Liver (tissue), 9 donors: ENCODE measurements around the gene B3GALT5. TPM values are rescaled to one million over a fixed set of nuclear protein-coding genes. Genes with fewer than 3 reads are reported as not detected.

Experiments
- DNase-seq: peaks from one replicate; pipeline ENCODE4 v3.0.0-alpha.2; 2017; ENCODE audit warnings: low spot score
- H3K27ac ChIP-seq, 2 donors: one replicate each; pipeline ENCODE4 v1.7.0; 2013; ENCODE audit warnings: inconsistent platforms in 2 of 2, low read length in 2 of 2, control low read depth in 1 of 2, low read depth in 1 of 2, mild to moderate bottlenecking in 1 of 2
- H3K27me3 ChIP-seq, 4 donors: one replicate each; pipeline versions ENCODE4 v1.6.1 to v1.7.0; 2013; ENCODE audit warnings: low read length in 3 of 4, inconsistent platforms in 1 of 4, mild to moderate bottlenecking in 1 of 4, moderate library complexity in 1 of 4; ENCODE audit not compliant: control insufficient read depth in 4 of 4, insufficient read depth in 4 of 4
- H3K36me3 ChIP-seq, 4 donors: one replicate each; pipeline versions ENCODE4 v1.6.1 to v1.7.0; 2013; ENCODE audit warnings: low read length in 3 of 4, mild to moderate bottlenecking in 3 of 4, low read depth in 1 of 4, moderate library complexity in 1 of 4; ENCODE audit not compliant: control insufficient read depth in 4 of 4, insufficient read depth in 3 of 4
- H3K4me1 ChIP-seq, 4 donors: one replicate each; pipeline versions ENCODE4 v1.6.1 to v1.7.0; 2013; ENCODE audit warnings: low read length in 3 of 4, mild to moderate bottlenecking in 3 of 4, moderate library complexity in 1 of 4; ENCODE audit not compliant: control insufficient read depth in 4 of 4, insufficient read depth in 4 of 4
- H3K4me3 ChIP-seq, 3 donors: one replicate each; pipeline versions ENCODE4 v1.6.1 to v1.7.0; 2013; ENCODE audit warnings: low read length in 3 of 3, control low read depth in 1 of 3, low read depth in 1 of 3, mild to moderate bottlenecking in 1 of 3
- H3K9ac ChIP-seq, 2 donors: one replicate each; pipeline ENCODE4 v1.7.0; 2013; ENCODE audit warnings: low read length in 2 of 2, mild to moderate bottlenecking in 2 of 2, moderate library complexity in 2 of 2, control low read depth in 1 of 2, low read depth in 1 of 2
- H3K9me3 ChIP-seq, 4 donors: one replicate each; pipeline versions ENCODE4 v1.6.1 to v1.7.0; 2013; ENCODE audit warnings: low read length in 3 of 4; ENCODE audit not compliant: control insufficient read depth in 4 of 4
- ATF3 ChIP-seq: IDR thresholded peaks from 2 replicates; pipeline ENCODE4 v1.6.1; 2016; ENCODE audit warnings: antibody characterized with exemption
- EGR1 ChIP-seq, 2 donors: IDR thresholded peaks; 2 replicates each; pipeline ENCODE4 v1.6.1; 2016 to 2018; ENCODE audit warnings: antibody characterized with exemption in 2 of 2, low read depth in 2 of 2
- FOXA2 ChIP-seq: IDR thresholded peaks from 2 replicates; pipeline ENCODE4 v1.6.1; 2016; ENCODE audit warnings: antibody characterized with exemption
- GABPA ChIP-seq, 2 donors: IDR thresholded peaks in 1 of 2; conservative IDR thresholded peaks in 1 of 2; 2 replicates each; pipeline ENCODE4 v1.6.1; 2016; ENCODE audit warnings: antibody characterized with exemption in 2 of 2, mild to moderate bottlenecking in 1 of 2, moderate library complexity in 1 of 2
- HNF4A ChIP-seq, 2 donors: conservative IDR thresholded peaks; 2 replicates each; pipeline ENCODE4 v1.6.1; 2016; ENCODE audit warnings: antibody characterized with exemption in 2 of 2, mild to moderate bottlenecking in 2 of 2
- HNF4G ChIP-seq: IDR thresholded peaks from 2 replicates; pipeline ENCODE4 v1.6.1; 2016; ENCODE audit warnings: antibody characterized with exemption
- JUND ChIP-seq, 2 donors: IDR thresholded peaks; 2 replicates each; pipeline ENCODE4 v1.6.1; 2016; ENCODE audit warnings: antibody characterized with exemption in 2 of 2
- MAX ChIP-seq: IDR thresholded peaks from 2 replicates; pipeline ENCODE4 v1.6.1; 2016; ENCODE audit warnings: antibody characterized with exemption
- RAD21 ChIP-seq, 2 donors: IDR thresholded peaks; 2 replicates each; pipeline ENCODE4 v1.6.1; 2016; ENCODE audit warnings: antibody characterized with exemption in 2 of 2, mild to moderate bottlenecking in 2 of 2
- REST ChIP-seq: IDR thresholded peaks from 2 replicates; pipeline ENCODE4 v1.6.1; 2016; ENCODE audit warnings: antibody characterized with exemption, mild to moderate bottlenecking
- SP1 ChIP-seq: IDR thresholded peaks from 2 replicates; pipeline ENCODE4 v1.6.1; 2018; ENCODE audit warnings: antibody characterized with exemption, mild to moderate bottlenecking
- TAF1 ChIP-seq: conservative IDR thresholded peaks from 2 replicates; pipeline ENCODE4 v1.6.1; 2016; ENCODE audit warnings: antibody characterized with exemption, mild to moderate bottlenecking
- YY1 ChIP-seq: IDR thresholded peaks from 2 replicates; pipeline ENCODE4 v1.6.1; 2016; ENCODE audit warnings: antibody characterized with exemption, mild to moderate bottlenecking
- ZBTB33 ChIP-seq: IDR thresholded peaks from 2 replicates; pipeline ENCODE4 v1.6.1; 2016; ENCODE audit warnings: antibody characterized with exemption
- whole genome bisulfite sequencing: extraction: QIAGEN DNeasy Blood & Tissue Kit; methylation state at CpG from one replicate; pipeline ENCODE4 v1.1.7; 2013; 5-methylcytosine and 5-hydroxymethylcytosine counted together
- polyA plus RNA-seq, 2 donors: library from polyadenylated mRNA; stranded (reverse) in 1 of 2; unstranded in 1 of 2; fragments of 200-250 nt in 1 of 2; fragments of >200 nt in 1 of 2; fragmentation: Nextera tagmentation in 1 of 2; extraction: Ambion mirVana in 1 of 2; gene quantifications; one replicate each; pipeline versions ENCODE4 v1.2.1 to v1.2.3, GENCODE V29; 2013 to 2015
- total RNA-seq, 2 donors: library from RNA; depleted of rRNA; stranded (reverse); fragments of >200 nt; gene quantifications; one replicate each; pipeline ENCODE4 v1.2.3, GENCODE V29; 2014
- donor health status: healthy.
- donor health status: healthy.
- donor health status: healthy.
- donor health status: healthy.
- donor health status: healthy.

The B3GALT5 gene
- total and polyA plus RNA-seq, 4 donors, result 0.05 to 0.33 (median 0.10) TPM

GRCh38 chr21:39634507-39634906 is 21.8 kb downstream of the B3GALT5 start:
- Histone ChIP-seq H3K9ac (no peak overlapping the region), H3K9me3 (no peaks in the 10 kb centered on the region), H3K27me3 (peaks cover 0 to 9% (median 5%) of the 10 kb centered on the region in 4 donors), H3K36me3 (no peaks in the 10 kb centered on the region), H3K4me1 (peaks cover 0 to 1% (median 0%) of the 10 kb centered on the region in 4 donors), H3K27ac (no peak overlapping the region), H3K4me3 (no peak overlapping the region)
- TF ChIP-seq MAX (no peak), EGR1 (IDR thresholded peaks at IDR 0.05; ENCODE audit: low read depth in 2 of 2) (no peak), ZBTB33 (no peak), YY1 (no peak)
- 83% methylated on average over 10 of the region's 10 CpGs for WGBS
- DNase-seq, result no peak

- no peaks in the 10 kb centered on the region for H3K9me3 ChIP-seq
- no peaks in the 10 kb centered on the region for H3K36me3 ChIP-seq
- 35% methylated on average over 8 of the region's 8 CpGs for WGBS
- no peak for DNase-seq
- no peak overlapping the region for H3K4me3 ChIP-seq
- H3K27me3 ChIP-seq, result peaks cover 0 to 7% (median 1%) of the 10 kb centered on the region in 4 donors
- no peak overlapping the region for H3K27ac ChIP-seq
- H3K4me1 ChIP-seq, result no peaks in the 10 kb centered on the region
- TF ChIP-seq YY1, result no peak
- TF ChIP-seq EGR1 (IDR thresholded peaks at IDR 0.05; ENCODE audit: low read depth in 2 of 2), result no peak
- no peak for TF ChIP-seq SP1
- no peak for TF ChIP-seq GABPA (IDR thresholded peaks at IDR 0.05 in 1 of 2, conservative IDR thresholded peaks at IDR 0.05 in 1 of 2)
- no peak overlapping the region for H3K9ac ChIP-seq
Observed at GRCh38 chr21:39637197-39637970, 24.6 kb downstream of the B3GALT5 start.

- 57% methylated on average over 5 of the region's 5 CpGs for WGBS
- no peaks in the 10 kb centered on the region for H3K36me3 ChIP-seq
- H3K4me3 ChIP-seq, result no peak overlapping the region
- no peak overlapping the region for H3K9ac ChIP-seq
- TF ChIP-seq JUND (IDR thresholded peaks at IDR 0.05), result no peak
- no peak for DNase-seq
- H3K27ac ChIP-seq, result no peak overlapping the region
- H3K9me3 ChIP-seq, result no peaks in the 10 kb centered on the region
- H3K4me1 ChIP-seq, result no peaks in the 10 kb centered on the region
- H3K27me3 ChIP-seq, result peaks cover 0 to 9% (median 1%) of the 10 kb centered on the region in 4 donors
Observed at GRCh38 chr21:39637971-39638240, 25.2 kb downstream of the B3GALT5 start.

GRCh38 chr21:39638281-39638680 is 25.5 kb downstream of the B3GALT5 start:
- Histone ChIP-seq H3K27ac (no peak overlapping the region), H3K36me3 (no peaks in the 10 kb centered on the region), H3K9ac (no peak overlapping the region), H3K9me3 (no peaks in the 10 kb centered on the region), H3K4me3 (no peak overlapping the region), H3K4me1 (no peaks in the 10 kb centered on the region), H3K27me3 (peaks cover 0 to 9% (median 1%) of the 10 kb centered on the region in 4 donors)
- 63% methylated on average over 13 of the region's 13 CpGs for WGBS
- DNase-seq, result no peak
- TF ChIP-seq REST (no peak), YY1 (no peak), HNF4G (no peak), ATF3 (no peak), JUND (IDR thresholded peaks at IDR 0.05) (no peak), MAX (no peak), HNF4A (conservative IDR thresholded peaks at IDR 0.05) (no peak), RAD21 (IDR thresholded peaks at IDR 0.05) (no peak), FOXA2 (no peak), TAF1 (no peak), ZBTB33 (no peak), GABPA (IDR thresholded peaks at IDR 0.05 in 1 of 2, conservative IDR thresholded peaks at IDR 0.05 in 1 of 2) (no peak)
